ENCODE data around the gene POLE. TPM values are rescaled to one million over a fixed set of nuclear protein-coding genes. Genes with fewer than 3 reads are reported as not detected.

The POLE gene
- total RNA-seq, 1 donor from 2014 or later, result 10.5 TPM

DNA sequence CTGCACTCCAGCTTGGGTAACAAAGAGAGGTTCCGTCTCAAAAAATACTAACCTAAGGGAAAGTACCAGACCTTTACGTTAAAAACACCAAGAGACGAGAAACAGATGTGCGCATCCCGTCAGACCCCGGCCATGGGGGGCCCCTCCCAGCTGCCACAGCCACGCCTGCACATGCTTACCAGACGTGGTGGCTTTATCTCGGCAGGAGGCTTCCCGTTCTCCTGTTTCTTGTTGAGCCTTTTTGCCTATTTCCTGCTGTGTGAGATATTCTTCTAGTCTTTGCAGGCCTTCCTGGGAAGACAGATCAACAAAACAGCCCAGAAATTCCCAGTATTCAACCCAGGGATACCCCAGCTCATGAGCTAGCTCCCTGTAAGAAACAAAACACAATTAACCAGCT, 47.1 kb upstream of the POLE start:
- Histone ChIP-seq H3K36me3 (ENCODE audit: control insufficient read depth, insufficient read depth, low read length) (peaks cover 35% of the 10 kb centered on the region), H3K4me3 (ENCODE audit: low read depth, low read length) (no peak overlapping the region), H3K27me3 (ENCODE audit: control insufficient read depth, insufficient read depth, low read length) (no peaks in the 10 kb centered on the region)
- no peak for TF ChIP-seq CTCF (IDR thresholded peaks at IDR 0.05; ENCODE audit: insufficient read depth, low read length, severe bottlenecking)
- DNase-seq (ENCODE audit: low read depth) (no peak), FAIRE-seq (no peak)

DNA sequence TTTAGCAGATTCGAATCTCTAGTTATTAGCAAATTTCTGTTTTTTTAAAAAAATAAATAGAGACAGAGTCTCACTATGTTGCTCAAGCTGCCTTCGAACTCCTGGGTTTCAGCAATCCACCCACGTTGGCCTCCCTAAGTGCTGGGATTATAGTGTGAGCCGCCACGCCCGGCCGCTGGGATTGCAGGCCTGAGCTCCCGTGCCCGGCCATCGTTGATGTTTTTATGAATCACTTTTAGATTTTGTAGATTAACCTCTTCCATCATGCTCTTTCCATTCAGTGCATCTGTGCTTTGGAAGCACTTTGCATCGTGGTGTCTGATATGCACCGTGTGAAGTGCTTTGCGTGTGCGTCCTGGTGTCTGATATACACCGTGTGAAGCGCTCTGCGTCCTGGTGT, 44.4 kb upstream of the POLE start:
- no peaks in the 10 kb centered on the region for H3K27me3 ChIP-seq (ENCODE audit: control insufficient read depth, insufficient read depth, low read length)
- H3K36me3 ChIP-seq (ENCODE audit: control insufficient read depth, insufficient read depth, low read length), result peaks cover 42% of the 10 kb centered on the region
- FAIRE-seq (no peak), DNase-seq (ENCODE audit: low read depth) (no peak)
- H3K4me3 ChIP-seq (ENCODE audit: low read depth, low read length), result no peak overlapping the region
- no peak for TF ChIP-seq CTCF (IDR thresholded peaks at IDR 0.05; ENCODE audit: insufficient read depth, low read length, severe bottlenecking)

GRCh38 chr12:132730353-132730752, 43.2 kb upstream of the POLE start:
- Histone ChIP-seq H3K27me3 (ENCODE audit: control insufficient read depth, insufficient read depth, low read length) (no peaks in the 10 kb centered on the region), H3K4me3 (ENCODE audit: low read depth, low read length) (no peak overlapping the region), H3K36me3 (ENCODE audit: control insufficient read depth, insufficient read depth, low read length) (peaks cover 40% of the 10 kb centered on the region)
- no peak for TF ChIP-seq CTCF (IDR thresholded peaks at IDR 0.05; ENCODE audit: insufficient read depth, low read length, severe bottlenecking)
- no peak for FAIRE-seq
- no peak for DNase-seq (ENCODE audit: low read depth)

GRCh38 chr12:132729541-132730320, 42.6 kb upstream of the POLE start:
- Histone ChIP-seq H3K4me3 (ENCODE audit: low read depth, low read length) (no peak overlapping the region), H3K27me3 (ENCODE audit: control insufficient read depth, insufficient read depth, low read length) (no peaks in the 10 kb centered on the region), H3K36me3 (ENCODE audit: control insufficient read depth, insufficient read depth, low read length) (peaks cover 39% of the 10 kb centered on the region)
- DNase-seq (ENCODE audit: low read depth) (no peak), FAIRE-seq (no peak)
- no peak for TF ChIP-seq CTCF (IDR thresholded peaks at IDR 0.05; ENCODE audit: insufficient read depth, low read length, severe bottlenecking)

DNA sequence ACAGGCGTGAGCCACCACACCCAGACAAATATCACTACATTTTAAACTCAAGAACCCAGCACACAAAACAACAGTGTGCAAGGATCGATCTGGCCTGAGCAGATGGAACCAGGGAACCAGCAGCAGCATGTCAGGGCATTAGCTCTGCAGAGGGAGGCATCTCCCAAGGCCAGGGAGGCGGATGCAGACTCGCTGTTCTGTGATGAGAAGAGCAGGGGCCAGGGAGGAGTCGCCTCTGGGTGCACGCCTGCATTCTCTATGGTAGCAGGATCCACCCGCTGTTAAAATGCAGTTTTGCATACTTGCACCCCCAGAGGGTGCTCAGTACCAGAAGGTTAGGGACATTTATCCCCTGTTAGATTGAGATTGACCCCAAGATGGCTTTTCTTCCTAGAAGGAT, 41.4 kb upstream of the POLE start:
- Histone ChIP-seq H3K4me3 (ENCODE audit: low read depth, low read length) (no peak overlapping the region), H3K27me3 (ENCODE audit: control insufficient read depth, insufficient read depth, low read length) (no peaks in the 10 kb centered on the region), H3K36me3 (ENCODE audit: control insufficient read depth, insufficient read depth, low read length) (peaks cover 41% of the 10 kb centered on the region)
- DNase-seq (ENCODE audit: low read depth), result no peak
- no peak for TF ChIP-seq CTCF (IDR thresholded peaks at IDR 0.05; ENCODE audit: insufficient read depth, low read length, severe bottlenecking)
- no peak for FAIRE-seq

Measured in bronchial epithelial cell (primary cell).